ENCODE results near the gene KCNK1.

DNA sequence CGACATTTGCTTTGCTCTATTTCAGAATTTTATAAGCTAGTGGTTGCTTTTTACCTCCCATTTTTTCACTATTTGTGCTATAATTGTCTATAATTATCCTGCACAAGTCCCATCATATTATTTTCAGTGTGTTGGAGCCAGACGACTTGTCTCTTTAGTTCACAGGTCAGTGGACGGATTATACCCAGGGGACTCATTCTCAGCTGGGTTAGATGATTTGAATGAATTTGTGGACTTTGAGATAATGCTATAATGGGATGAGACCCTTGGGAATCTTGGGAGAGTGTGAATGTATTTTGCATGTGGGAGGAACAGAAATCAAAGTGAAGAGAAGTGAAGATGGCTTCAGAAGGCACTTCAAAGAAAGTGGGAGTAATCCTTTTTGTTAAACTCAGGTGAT, 31.5 kb upstream of the KCNK1 start:
- no peak for TF ChIP-seq POLR2A (IDR thresholded peaks at IDR 0.05; ENCODE audit: low read length)
- TF ChIP-seq GATA1 (IDR thresholded peaks at IDR 0.05; ENCODE audit: low read depth, low read length): no peak
